K562 (cell line): ENCODE measurements around the gene ZNF385D.

Source experiments
- CTCF ChIP-seq, 3 experiments: IDR thresholded peaks in 2 of 3; conservative IDR thresholded peaks in 1 of 3; 2 replicates each; pipeline ENCODE4 v1.5.1; 2011 to 2012; ENCODE audit warnings: low read length in 3 of 3, mild to moderate bottlenecking in 3 of 3, control low read depth in 2 of 3, improper control_type of control experiment in 1 of 3, inconsistent platforms in 1 of 3, low read depth in 1 of 3, mixed read lengths in 1 of 3, moderate library complexity in 1 of 3; ENCODE audit not compliant: insufficient read depth in 2 of 3
- POLR2B ChIP-seq: fragments of 450-650 bp; IDR thresholded peaks from 2 replicates; pipeline ENCODE4 v1.6.1; 2018; ENCODE audit warnings: low read depth; ENCODE audit not compliant: partially characterized antibody

- TF ChIP-seq CTCF (IDR thresholded peaks at IDR 0.05 in 2 of 3, conservative IDR thresholded peaks at IDR 0.05 in 1 of 3; ENCODE audit: insufficient read depth in 2 of 3, low read depth in 1 of 3, low read length in 3 of 3) (no peak), POLR2B (no peak)
These were observed 241.1 kb downstream of the ZNF385D start for GRCh38 chr3:21509731-21510470.
